HepG2 (cell line): ENCODE results near the gene STK39.

ENCODE experiments used
- AKAP8 ChIP-seq: sonication (generic); formaldehyde crosslinking; IDR thresholded peaks from 2 replicates; pipeline ENCODE4 v1.5.1; 2020; ENCODE audit warnings: mild to moderate bottlenecking, missing genetic modification reagents
- FOXA1 ChIP-seq, 2 experiments: fragments of 450-650 bp in 1 of 2; sonication (generic) in 1 of 2; formaldehyde crosslinking in 1 of 2; IDR thresholded peaks; 2 replicates each; pipeline versions ENCODE4 v1.4.0 to v1.6.1; 2016 to 2020; ENCODE audit warnings: missing genetic modification reagents in 1 of 2
- FOXP1 ChIP-seq, 2 experiments: fragments of 450-650 bp in 1 of 2; IDR thresholded peaks; 2 replicates each; pipeline ENCODE4 v1.6.1; 2017 to 2018; ENCODE audit warnings: antibody characterized with exemption in 1 of 2
- NBN ChIP-seq: fragments of 450-650 bp; conservative IDR thresholded peaks from 2 replicates; pipeline ENCODE4 v1.6.1; 2017
- POLR2A ChIP-seq, 2 experiments: IDR thresholded peaks; 2 replicates each; pipeline ENCODE4 v1.6.1; 2011; ENCODE audit warnings: low read depth in 2 of 2, low read length in 2 of 2, mild to moderate bottlenecking in 1 of 2, moderate library complexity in 1 of 2; ENCODE audit not compliant: insufficient read depth in 1 of 2
- PTBP1 ChIP-seq: fragments of 200-400 bp; formaldehyde crosslinking; IDR thresholded peaks from 2 replicates; pipeline ENCODE4 v1.6.1; 2018; ENCODE audit warnings: low read length, low read depth; ENCODE audit not compliant: poor library complexity, severe bottlenecking
- SP1 ChIP-seq, 2 experiments: fragments of 450-650 bp in 1 of 2; sonication (generic) in 1 of 2; formaldehyde crosslinking in 1 of 2; IDR thresholded peaks; 2 replicates each; pipeline versions ENCODE4 v1.4.0 to v1.6.1; 2016 to 2020; ENCODE audit warnings: missing genetic modification reagents in 1 of 2
- ZC3H13 ChIP-seq: sonication (generic); formaldehyde crosslinking; IDR thresholded peaks from 2 replicates; pipeline ENCODE4 v1.8.1; 2023; ENCODE audit warnings: mild to moderate bottlenecking, missing genetic modification reagents, moderate library complexity
- ZNF12 ChIP-seq: sonication (generic); formaldehyde crosslinking; IDR thresholded peaks from 2 replicates; pipeline ENCODE4 v1.5.0; 2020; ENCODE audit warnings: missing genetic modification reagents
- ZNF496 ChIP-seq: sonication (generic); formaldehyde crosslinking; IDR thresholded peaks from 2 replicates; pipeline ENCODE4 v1.8.1; 2023; ENCODE audit warnings: mild to moderate bottlenecking, moderate library complexity, missing genetic modification reagents; ENCODE audit not compliant: insufficient replicate concordance
- ZZZ3 ChIP-seq: sonication (generic); formaldehyde crosslinking; IDR thresholded peaks from 2 replicates; pipeline ENCODE4 v1.4.0; 2020; ENCODE audit warnings: missing genetic modification reagents, mild to moderate bottlenecking, borderline replicate concordance
- TF ChIP-seq, protein P1 (sequence below): sonication (generic); formaldehyde crosslinking; IDR thresholded peaks from 2 replicates; pipeline ENCODE4 v1.4.0; 2020; ENCODE audit warnings: mild to moderate bottlenecking, missing genetic modification reagents
- TF ChIP-seq, protein P2 (sequence below): sonication (generic); formaldehyde crosslinking; IDR thresholded peaks from 2 replicates; pipeline ENCODE4 v1.4.0; 2020; ENCODE audit warnings: mild to moderate bottlenecking, missing genetic modification reagents
- TF ChIP-seq, protein P3 (sequence below): sonication (generic); formaldehyde crosslinking; IDR thresholded peaks from 2 replicates; pipeline ENCODE4 v1.5.0; 2020; ENCODE audit warnings: missing genetic modification reagents

DNA sequence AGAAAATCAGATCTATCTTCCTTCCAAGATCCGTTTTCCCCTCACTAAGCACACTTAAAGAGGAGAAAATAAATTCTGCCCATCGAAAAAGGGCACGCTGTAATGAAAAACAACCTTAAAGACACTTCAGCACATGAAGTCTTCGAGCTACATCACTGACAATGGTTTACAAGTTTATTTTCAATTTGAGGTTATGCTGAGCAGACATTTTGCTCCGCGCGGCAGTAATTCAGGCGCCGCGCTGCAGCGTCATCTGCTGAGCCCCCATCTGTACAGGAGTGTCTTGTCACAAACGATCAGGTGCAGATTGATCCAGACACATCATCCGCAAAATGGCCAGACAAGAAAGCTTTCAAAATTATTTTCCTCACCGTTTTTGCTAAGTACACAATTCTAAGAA lies 341.7 kb downstream of the STK39 start:
- TF ChIP-seq FOXP1 (IDR thresholded peaks at IDR 0.05) = no peak
- no peak for TF ChIP-seq FOXP1 (CRISPR knock-in tag; IDR thresholded peaks at IDR 0.05)
- TF ChIP-seq, protein P1, sequence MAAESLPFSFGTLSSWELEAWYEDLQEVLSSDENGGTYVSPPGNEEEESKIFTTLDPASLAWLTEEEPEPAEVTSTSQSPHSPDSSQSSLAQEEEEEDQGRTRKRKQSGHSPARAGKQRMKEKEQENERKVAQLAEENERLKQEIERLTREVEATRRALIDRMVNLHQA (CRISPR knock-in tag) = no peak
- TF ChIP-seq NBN = no peak
- no peak for TF ChIP-seq PTBP1
- no peak for TF ChIP-seq FOXA1 (IDR thresholded peaks at IDR 0.05)
- TF ChIP-seq FOXA1 (CRISPR knock-in tag; IDR thresholded peaks at IDR 0.05) = no peak
- no peak for TF ChIP-seq POLR2A (IDR thresholded peaks at IDR 0.05; ENCODE audit: insufficient read depth in 1 of 2, low read depth in 2 of 2, low read length in 2 of 2)
- TF ChIP-seq AKAP8 (CRISPR knock-in tag) = no peak
- TF ChIP-seq, protein P2, sequence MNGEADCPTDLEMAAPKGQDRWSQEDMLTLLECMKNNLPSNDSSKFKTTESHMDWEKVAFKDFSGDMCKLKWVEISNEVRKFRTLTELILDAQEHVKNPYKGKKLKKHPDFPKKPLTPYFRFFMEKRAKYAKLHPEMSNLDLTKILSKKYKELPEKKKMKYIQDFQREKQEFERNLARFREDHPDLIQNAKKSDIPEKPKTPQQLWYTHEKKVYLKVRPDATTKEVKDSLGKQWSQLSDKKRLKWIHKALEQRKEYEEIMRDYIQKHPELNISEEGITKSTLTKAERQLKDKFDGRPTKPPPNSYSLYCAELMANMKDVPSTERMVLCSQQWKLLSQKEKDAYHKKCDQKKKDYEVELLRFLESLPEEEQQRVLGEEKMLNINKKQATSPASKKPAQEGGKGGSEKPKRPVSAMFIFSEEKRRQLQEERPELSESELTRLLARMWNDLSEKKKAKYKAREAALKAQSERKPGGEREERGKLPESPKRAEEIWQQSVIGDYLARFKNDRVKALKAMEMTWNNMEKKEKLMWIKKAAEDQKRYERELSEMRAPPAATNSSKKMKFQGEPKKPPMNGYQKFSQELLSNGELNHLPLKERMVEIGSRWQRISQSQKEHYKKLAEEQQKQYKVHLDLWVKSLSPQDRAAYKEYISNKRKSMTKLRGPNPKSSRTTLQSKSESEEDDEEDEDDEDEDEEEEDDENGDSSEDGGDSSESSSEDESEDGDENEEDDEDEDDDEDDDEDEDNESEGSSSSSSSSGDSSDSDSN = no peak
- TF ChIP-seq ZNF496 (CRISPR knock-in tag) = no peak
- no peak for TF ChIP-seq ZC3H13 (CRISPR knock-in tag)
- TF ChIP-seq SP1 (IDR thresholded peaks at IDR 0.05) = no peak
- no peak for TF ChIP-seq SP1 (CRISPR knock-in tag; IDR thresholded peaks at IDR 0.05)
- TF ChIP-seq, protein P3, sequence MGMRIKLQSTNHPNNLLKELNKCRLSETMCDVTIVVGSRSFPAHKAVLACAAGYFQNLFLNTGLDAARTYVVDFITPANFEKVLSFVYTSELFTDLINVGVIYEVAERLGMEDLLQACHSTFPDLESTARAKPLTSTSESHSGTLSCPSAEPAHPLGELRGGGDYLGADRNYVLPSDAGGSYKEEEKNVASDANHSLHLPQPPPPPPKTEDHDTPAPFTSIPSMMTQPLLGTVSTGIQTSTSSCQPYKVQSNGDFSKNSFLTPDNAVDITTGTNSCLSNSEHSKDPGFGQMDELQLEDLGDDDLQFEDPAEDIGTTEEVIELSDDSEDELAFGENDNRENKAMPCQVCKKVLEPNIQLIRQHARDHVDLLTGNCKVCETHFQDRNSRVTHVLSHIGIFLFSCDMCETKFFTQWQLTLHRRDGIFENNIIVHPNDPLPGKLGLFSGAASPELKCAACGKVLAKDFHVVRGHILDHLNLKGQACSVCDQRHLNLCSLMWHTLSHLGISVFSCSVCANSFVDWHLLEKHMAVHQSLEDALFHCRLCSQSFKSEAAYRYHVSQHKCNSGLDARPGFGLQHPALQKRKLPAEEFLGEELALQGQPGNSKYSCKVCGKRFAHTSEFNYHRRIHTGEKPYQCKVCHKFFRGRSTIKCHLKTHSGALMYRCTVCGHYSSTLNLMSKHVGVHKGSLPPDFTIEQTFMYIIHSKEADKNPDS (CRISPR knock-in tag) = no peak
- TF ChIP-seq ZZZ3 (CRISPR knock-in tag) = no peak
- TF ChIP-seq ZNF12 (CRISPR knock-in tag) = no peak
